HepG2 (cell line): ENCODE data around the gene CXCR2. TPM values are rescaled to one million over a fixed set of nuclear protein-coding genes. Genes with fewer than 3 reads are reported as not detected.

Source experiments
- polyA plus RNA-seq, 8 experiments: library from polyadenylated mRNA; depleted of rRNA in 3 of 8; stranded (reverse) in 7 of 8; unstranded in 1 of 8; fragments of >200 nt; fragmentation: Illumina TruSeq in 4 of 8; extraction: Trizol in 4 of 8; gene quantifications; 2 replicates each; pipeline versions ENCODE4 v1.2.1 to v1.2.3, GENCODE V29; 2011 to 2016; ENCODE audit warnings: low read depth in 4 of 8, missing spikeins in 1 of 8, mixed read lengths in 1 of 8; ENCODE audit not compliant: insufficient read depth in 1 of 8
- total RNA-seq, 5 experiments: library from RNA; depleted of rRNA; stranded (reverse); fragments of >200 nt; fragmentation: Illumina TruSeq; extraction: Trizol; gene quantifications; 2 replicates each; pipeline ENCODE4 v1.2.3, GENCODE V29; 2016; ENCODE audit warnings: low read depth in 1 of 5

The CXCR2 gene
- total and polyA plus RNA-seq, 2 of the 13 experiments (the other 11 are each of a cell fraction or from before 2014, with no cell fraction given): not detected

Other genes starting within 250 kb of the CXCR2 start
- gene TNS1, start 123.0 kb upstream of the CXCR2 start, total RNA-seq (2016; rRNA removed; fragmentation: Illumina TruSeq; extraction: Trizol): 1.9 TPM in 2 replicates
- gene TNS1, start 123.0 kb upstream of the CXCR2 start, polyA plus RNA-seq (2011; rRNA removed): 118 and 127 TPM in 2 replicates
- not detected in 2 replicates for gene RUFY4, start 56.8 kb upstream of the CXCR2 start, total RNA-seq (2016; rRNA removed; fragmentation: Illumina TruSeq; extraction: Trizol)
- gene RUFY4, start 56.8 kb upstream of the CXCR2 start, polyA plus RNA-seq (2011; rRNA removed): not detected in 2 replicates
- gene CXCR1, start 40.9 kb downstream of the CXCR2 start, total RNA-seq (2016; rRNA removed; fragmentation: Illumina TruSeq; extraction: Trizol): not detected in 2 replicates
- not detected in 2 replicates for gene CXCR1, start 40.9 kb downstream of the CXCR2 start, polyA plus RNA-seq (2011; rRNA removed)
- 168 and 201 TPM in 2 replicates for gene ARPC2, start 91.2 kb downstream of the CXCR2 start, total RNA-seq (2016; rRNA removed; fragmentation: Illumina TruSeq; extraction: Trizol)
- gene ARPC2, start 91.2 kb downstream of the CXCR2 start, polyA plus RNA-seq (2011; rRNA removed): 257 and 303 TPM in 2 replicates
- 0.09 TPM in 1 of 2 replicates, not detected in the other for gene GPBAR1, start 135.0 kb downstream of the CXCR2 start, total RNA-seq (2016; rRNA removed; fragmentation: Illumina TruSeq; extraction: Trizol)
- gene GPBAR1, start 135.0 kb downstream of the CXCR2 start, polyA plus RNA-seq (2011; rRNA removed): 0.05 and 0.09 TPM in 2 replicates
- 186 and 241 TPM in 2 replicates for gene AAMP, start 144.1 kb downstream of the CXCR2 start, total RNA-seq (2016; rRNA removed; fragmentation: Illumina TruSeq; extraction: Trizol)
- gene AAMP, start 144.1 kb downstream of the CXCR2 start, polyA plus RNA-seq (2011; rRNA removed): 110 and 119 TPM in 2 replicates
- 50.0 and 55.9 TPM in 2 replicates for gene PNKD, start 144.5 kb downstream of the CXCR2 start, total RNA-seq (2016; rRNA removed; fragmentation: Illumina TruSeq; extraction: Trizol)
- gene PNKD, start 144.5 kb downstream of the CXCR2 start, polyA plus RNA-seq (2011; rRNA removed): 78.0 and 80.4 TPM in 2 replicates
- 69.7 and 139 TPM in 2 replicates for gene TMBIM1, start 166.5 kb downstream of the CXCR2 start, total RNA-seq (2016; rRNA removed; fragmentation: Illumina TruSeq; extraction: Trizol)
- gene TMBIM1, start 166.5 kb downstream of the CXCR2 start, polyA plus RNA-seq (2011; rRNA removed): 127 and 181 TPM in 2 replicates
- gene CATIP, start 230.8 kb downstream of the CXCR2 start, total RNA-seq (2016; rRNA removed; fragmentation: Illumina TruSeq; extraction: Trizol): 0.22 TPM in 1 of 2 replicates, not detected in the other
- 0.07 and 0.09 TPM in 2 replicates for gene CATIP, start 230.8 kb downstream of the CXCR2 start, polyA plus RNA-seq (2011; rRNA removed)